ENCODE data around the gene JSRP1.

JSRP1 gene

DNA sequence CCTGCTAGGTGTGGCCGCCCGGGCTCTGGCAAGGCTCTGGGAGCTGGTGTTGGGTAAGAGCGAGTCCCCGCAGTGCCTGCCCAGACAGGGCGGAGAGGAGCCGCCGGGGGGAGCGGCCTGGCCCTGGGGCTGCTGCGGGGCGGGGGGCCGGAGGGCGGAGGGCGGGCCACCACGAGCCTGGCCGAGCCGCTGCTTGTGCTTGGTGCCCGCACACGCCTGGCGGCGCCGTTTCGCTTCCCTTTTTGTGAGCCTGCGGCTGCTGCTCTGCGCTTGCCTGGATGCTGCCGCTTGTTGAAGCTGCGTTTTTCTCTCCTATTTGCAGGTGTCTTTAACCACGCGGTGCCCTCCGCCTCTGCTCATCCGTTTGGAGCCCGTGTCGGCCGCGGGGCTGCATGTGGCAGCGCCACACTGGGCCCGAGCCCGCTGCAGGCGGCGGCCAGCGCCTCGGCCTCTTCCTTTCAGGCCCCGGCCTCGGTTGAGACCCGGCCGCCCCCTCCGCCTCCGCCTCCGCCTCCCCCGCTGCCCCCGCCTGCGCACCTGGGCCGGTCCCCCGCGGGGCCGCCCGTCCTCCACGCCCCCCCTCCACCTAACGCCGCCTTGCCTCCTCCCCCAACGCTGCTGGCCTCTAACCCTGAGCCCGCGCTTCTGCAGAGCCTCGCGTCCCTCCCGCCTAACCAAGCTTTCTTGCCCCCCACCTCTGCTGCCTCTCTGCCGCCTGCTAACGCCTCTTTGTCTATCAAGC, 28.6 kb downstream of the JSRP1 start:
- Histone ChIP-seq H3K27me3 (ENCODE audit: insufficient read depth, poor library complexity, severe bottlenecking) (no peaks in the 10 kb centered on the region), H3K4me3 (replicated peaks; ENCODE audit: insufficient read depth, low read length) (no peak overlapping the region), H3K27ac (replicated peaks) (peak overlapping the region; percentile 69)
- TF ChIP-seq GABPA (IDR thresholded peaks at IDR 0.05; ENCODE audit: low read depth): no peak
- TF ChIP-seq SPI1 (IDR thresholded peaks at IDR 0.05; ENCODE audit: borderline replicate concordance, low read depth): peak; percentile 65; the same call in 1 of the 2 replicates
- TF ChIP-seq, protein P1, sequence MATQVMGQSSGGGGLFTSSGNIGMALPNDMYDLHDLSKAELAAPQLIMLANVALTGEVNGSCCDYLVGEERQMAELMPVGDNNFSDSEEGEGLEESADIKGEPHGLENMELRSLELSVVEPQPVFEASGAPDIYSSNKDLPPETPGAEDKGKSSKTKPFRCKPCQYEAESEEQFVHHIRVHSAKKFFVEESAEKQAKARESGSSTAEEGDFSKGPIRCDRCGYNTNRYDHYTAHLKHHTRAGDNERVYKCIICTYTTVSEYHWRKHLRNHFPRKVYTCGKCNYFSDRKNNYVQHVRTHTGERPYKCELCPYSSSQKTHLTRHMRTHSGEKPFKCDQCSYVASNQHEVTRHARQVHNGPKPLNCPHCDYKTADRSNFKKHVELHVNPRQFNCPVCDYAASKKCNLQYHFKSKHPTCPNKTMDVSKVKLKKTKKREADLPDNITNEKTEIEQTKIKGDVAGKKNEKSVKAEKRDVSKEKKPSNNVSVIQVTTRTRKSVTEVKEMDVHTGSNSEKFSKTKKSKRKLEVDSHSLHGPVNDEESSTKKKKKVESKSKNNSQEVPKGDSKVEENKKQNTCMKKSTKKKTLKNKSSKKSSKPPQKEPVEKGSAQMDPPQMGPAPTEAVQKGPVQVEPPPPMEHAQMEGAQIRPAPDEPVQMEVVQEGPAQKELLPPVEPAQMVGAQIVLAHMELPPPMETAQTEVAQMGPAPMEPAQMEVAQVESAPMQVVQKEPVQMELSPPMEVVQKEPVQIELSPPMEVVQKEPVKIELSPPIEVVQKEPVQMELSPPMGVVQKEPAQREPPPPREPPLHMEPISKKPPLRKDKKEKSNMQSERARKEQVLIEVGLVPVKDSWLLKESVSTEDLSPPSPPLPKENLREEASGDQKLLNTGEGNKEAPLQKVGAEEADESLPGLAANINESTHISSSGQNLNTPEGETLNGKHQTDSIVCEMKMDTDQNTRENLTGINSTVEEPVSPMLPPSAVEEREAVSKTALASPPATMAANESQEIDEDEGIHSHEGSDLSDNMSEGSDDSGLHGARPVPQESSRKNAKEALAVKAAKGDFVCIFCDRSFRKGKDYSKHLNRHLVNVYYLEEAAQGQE (IDR thresholded peaks at IDR 0.05; ENCODE audit: insufficient replicate concordance, low read depth): no peak
- peak; percentile 5 for TF ChIP-seq CTCF (IDR thresholded peaks at IDR 0.05; ENCODE audit: insufficient read depth, low read length)
- TF ChIP-seq POLR2AphosphoS5 (IDR thresholded peaks at IDR 0.05; ENCODE audit: low read depth): peak; percentile 35; the same call in 1 of the 2 replicates
- DNase-seq (ENCODE audit: low read depth in 1 of 2, low spot score in 1 of 2): peak; percentile 79 to 84

GRCh38 chr19:2226840-2227360, 29.3 kb downstream of the JSRP1 start:
- Histone ChIP-seq H3K4me3 (replicated peaks; ENCODE audit: insufficient read depth, low read length) (no peak overlapping the region), H3K27me3 (ENCODE audit: insufficient read depth, poor library complexity, severe bottlenecking) (no peaks in the 10 kb centered on the region), H3K27ac (replicated peaks) (peak overlapping the region; percentile 69)
- TF ChIP-seq POLR2AphosphoS5 (IDR thresholded peaks at IDR 0.05; ENCODE audit: low read depth) (peak; percentile 28; the same call in 1 of the 2 replicates), SPI1 (IDR thresholded peaks at IDR 0.05; ENCODE audit: borderline replicate concordance, low read depth) (no peak)
- peak in 1 of 2 experiments; percentile 52 for DNase-seq (ENCODE audit: low read depth in 1 of 2, low spot score in 1 of 2)

GRCh38 chr19:2226051-2226839, 30.0 kb downstream of the JSRP1 start:
- Histone ChIP-seq H3K27me3 (ENCODE audit: insufficient read depth, poor library complexity, severe bottlenecking) (no peaks in the 10 kb centered on the region), H3K27ac (replicated peaks) (peak overlapping the region; percentile 69), H3K4me3 (replicated peaks; ENCODE audit: insufficient read depth, low read length) (no peak overlapping the region)
- no peak for DNase-seq (ENCODE audit: low read depth in 1 of 2, low spot score in 1 of 2)
- TF ChIP-seq SPI1 (IDR thresholded peaks at IDR 0.05; ENCODE audit: borderline replicate concordance, low read depth) (no peak), GABPA (IDR thresholded peaks at IDR 0.05; ENCODE audit: low read depth) (no peak), CTCF (IDR thresholded peaks at IDR 0.05; ENCODE audit: insufficient read depth, low read length) (no peak), POLR2AphosphoS5 (IDR thresholded peaks at IDR 0.05; ENCODE audit: low read depth) (no peak; the same call in 1 of the 2 replicates)
- TF ChIP-seq, protein P1 (IDR thresholded peaks at IDR 0.05; ENCODE audit: insufficient replicate concordance, low read depth): no peak
